OCI-M1 (cell line): ENCODE measurements around the gene GOLGA6L10.
"Not testable (repeated sequence)": the region's sequence is repeated elsewhere in the genome, so short reads cannot be mapped to it uniquely, and the experiment has no call there.

Experiments
- DNase-seq: peaks from one replicate; lab custom pipeline; 2025; lab: John Stamatoyannopoulos, UW

GOLGA6L10 gene

DNA sequence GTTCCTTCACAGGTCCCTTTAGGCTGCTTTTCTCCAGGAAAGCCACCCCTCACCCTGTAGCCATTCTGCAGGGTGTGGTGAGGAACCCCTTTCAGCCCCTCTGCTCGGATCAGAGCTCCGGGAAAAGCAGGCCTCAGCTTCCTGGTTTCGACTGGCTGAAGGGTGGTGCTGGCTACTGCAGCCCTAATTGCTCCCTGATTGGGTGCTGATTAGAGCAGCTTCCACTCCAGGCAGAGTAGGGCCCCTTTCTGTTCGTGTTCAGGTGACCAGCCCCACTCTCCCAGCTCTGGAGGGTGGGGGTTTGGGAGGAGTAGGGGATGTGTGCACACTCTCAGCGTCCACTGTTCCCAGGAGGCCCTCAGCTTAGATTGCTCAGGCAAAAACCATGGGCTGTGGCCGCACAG, 49.8 kb downstream of the GOLGA6L10 start:
- DNase-seq = not testable (repeated sequence)

DNA sequence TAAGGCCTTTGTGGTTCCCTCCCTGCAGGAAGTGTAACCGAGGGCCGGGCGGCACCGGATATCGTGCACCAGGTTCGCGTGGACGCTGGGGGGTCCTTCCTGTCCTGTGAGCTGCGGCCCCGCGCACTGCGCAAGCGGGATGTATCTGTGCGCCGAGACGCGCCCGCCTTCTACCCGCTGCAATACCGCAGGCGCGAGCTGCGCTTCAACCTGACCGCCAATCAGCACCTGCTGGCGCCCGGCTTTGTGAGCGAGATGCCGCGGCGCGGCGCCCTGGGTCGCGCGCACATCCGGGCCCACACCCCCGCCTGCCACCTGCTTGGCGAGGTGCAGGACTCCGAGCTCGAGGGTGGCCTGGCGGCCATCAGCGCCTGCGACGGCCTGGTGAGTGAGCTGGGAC, 50.8 kb downstream of the GOLGA6L10 start:
- DNase-seq = no peak

DNA sequence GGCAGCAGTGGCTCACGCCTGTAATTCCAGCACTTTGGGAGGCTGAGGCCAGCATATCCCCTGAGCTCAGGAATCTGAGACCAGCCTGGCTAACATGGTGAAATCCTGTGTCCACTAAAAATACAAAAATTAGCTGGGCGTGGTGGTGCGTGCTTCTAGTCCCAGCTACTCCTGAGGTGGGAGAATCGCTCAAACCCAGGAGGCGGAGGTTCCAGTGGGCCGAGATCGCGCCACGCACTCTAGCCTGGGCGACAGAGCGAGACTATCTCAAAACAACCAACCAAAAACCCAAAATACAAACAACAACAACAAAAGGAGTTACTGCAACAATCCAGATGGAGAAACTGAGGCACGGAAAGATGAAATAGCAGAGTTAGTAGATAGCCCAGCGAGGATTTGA, 51.2 kb downstream of the GOLGA6L10 start:
- no peak for DNase-seq

DNA sequence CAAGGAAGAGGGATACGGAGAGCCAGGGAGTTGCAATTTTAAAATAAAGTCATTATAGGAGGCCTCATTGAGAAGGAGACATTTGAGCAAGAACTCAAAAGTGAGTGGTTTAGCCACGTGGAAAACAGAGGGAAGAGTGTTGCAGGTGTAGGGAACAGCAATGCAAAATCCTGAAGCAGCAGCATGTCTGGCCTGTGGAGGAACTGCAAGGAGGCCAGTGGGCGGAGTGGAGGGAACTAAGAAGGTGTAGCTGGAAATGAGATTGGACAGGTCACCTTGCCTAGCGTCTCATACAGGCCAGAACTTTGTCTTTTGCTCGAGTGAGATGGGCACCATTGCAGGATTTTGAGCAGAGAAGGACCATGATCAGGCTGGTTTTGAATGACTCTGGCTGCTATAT, 51.7 kb downstream of the GOLGA6L10 start:
- no peak for DNase-seq

DNA sequence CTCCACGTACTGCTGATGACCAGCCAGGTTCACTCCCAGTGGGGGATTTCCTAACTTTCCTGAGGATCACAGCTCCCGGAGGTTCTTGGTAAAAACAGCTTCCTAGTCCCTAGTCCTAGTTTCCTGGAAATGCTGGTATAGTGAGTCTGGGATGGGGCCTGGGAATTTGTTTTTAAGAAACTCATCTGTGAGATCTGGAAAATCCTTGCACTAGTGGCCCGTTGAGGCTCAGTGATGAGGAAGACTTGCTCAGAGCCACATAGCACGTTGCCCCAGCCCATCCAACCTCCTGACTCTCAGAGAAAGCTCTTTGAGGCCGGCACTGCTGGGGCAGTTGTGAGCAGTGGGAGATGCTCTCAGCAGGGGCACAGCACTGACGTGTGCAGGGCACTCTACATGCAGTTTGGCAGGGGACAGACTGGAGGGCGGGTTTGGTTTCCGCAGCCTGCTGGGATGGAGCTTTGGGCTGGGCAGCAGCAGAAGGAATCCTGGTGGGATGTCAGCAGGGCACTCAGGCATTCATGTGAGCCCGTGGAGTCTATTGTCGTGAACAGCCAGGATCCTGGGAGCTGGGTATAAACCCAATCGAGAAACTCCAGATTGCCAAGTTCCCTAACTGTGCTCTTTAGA, 55.1 kb downstream of the GOLGA6L10 start:
- DNase-seq = no peak

DNA sequence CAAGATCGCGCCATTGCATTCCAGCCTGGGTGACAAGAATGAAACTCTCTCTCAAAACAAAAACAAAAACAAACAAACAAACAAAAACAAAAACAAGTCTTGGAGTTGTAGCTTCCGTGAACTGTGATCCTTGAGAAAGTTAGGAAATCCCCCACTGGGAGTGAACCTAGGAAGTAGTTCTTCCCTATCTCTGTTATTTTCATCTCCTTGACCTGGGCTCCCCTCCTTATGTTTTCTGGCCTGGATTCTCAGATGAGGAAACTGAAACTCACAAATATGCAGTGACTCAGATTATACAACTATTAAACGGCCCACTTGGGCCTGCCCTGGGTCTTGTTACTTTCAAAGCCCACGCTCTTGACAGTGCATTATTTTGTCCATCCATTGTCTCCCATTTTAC, 57.0 kb downstream of the GOLGA6L10 start:
- DNase-seq = no peak
